Thoracic aorta (tissue), 2 donors: ENCODE data around the gene WBP2. TPM values are rescaled to one million over a fixed set of nuclear protein-coding genes. Genes with fewer than 3 reads are reported as not detected.

Source experiments
- ATAC-seq: fragments of 150-250 bp; one replicate; pipeline ENCODE4 v1.8.0; 2017; ENCODE audit warnings: low read depth; ENCODE audit not compliant: insufficient number of reproducible peaks, low FRiP score
- DNase-seq: peaks from one replicate; pipeline ENCODE4 v3.0.0-alpha.2; 2020; ENCODE audit warnings: low spot score
- H3K27ac ChIP-seq, 2 donors: fragments of 200-600 bp; sonication (generic); 1 replicate in 1 of 2; 2 replicates in 1 of 2; pipeline ENCODE4 v1.5.1; 2016; ENCODE audit warnings: mild to moderate bottlenecking in 2 of 2, moderate library complexity in 2 of 2
- H3K27me3 ChIP-seq: fragments of 200-600 bp; sonication (generic); replicated peaks from 2 replicates; pipeline ENCODE4 v1.6.0; 2016; ENCODE audit warnings: mild to moderate bottlenecking; ENCODE audit not compliant: insufficient read depth
- H3K36me3 ChIP-seq: fragments of 200-600 bp; sonication (generic); one replicate; pipeline ENCODE4 v1.5.1; 2016
- H3K4me1 ChIP-seq, 2 donors: fragments of 200-600 bp; sonication (generic); 1 replicate in 1 of 2; 2 replicates in 1 of 2; pipeline versions ENCODE4 v1.5.1 to v1.6.0; 2016; ENCODE audit warnings: low read depth in 2 of 2, mild to moderate bottlenecking in 1 of 2; ENCODE audit not compliant: control insufficient read depth in 1 of 2
- H3K4me3 ChIP-seq: fragments of 200-600 bp; sonication (generic); 2 replicates; pipeline ENCODE4 v1.5.1; 2016; ENCODE audit warnings: mild to moderate bottlenecking
- H3K9me3 ChIP-seq: fragments of 200-600 bp; sonication (generic); 2 replicates; pipeline ENCODE4 v1.5.1; 2016
- total RNA-seq, 2 donors: library from RNA; depleted of rRNA; stranded (reverse); fragments of >200 nt; gene quantifications; one replicate each; pipeline versions ENCODE4 v1.1.0 to v1.2.3, GENCODE V29; 2016
- TF ChIP-seq, protein P1 (sequence below): fragments of 200-600 bp; sonication (generic); IDR thresholded peaks from one replicate; pipeline ENCODE4 v1.5.1; 2019; ENCODE audit warnings: antibody characterized with exemption

Gene WBP2
- total RNA-seq, 2 donors from 2014 or later, result 55.8 to 83.1 TPM

DNA sequence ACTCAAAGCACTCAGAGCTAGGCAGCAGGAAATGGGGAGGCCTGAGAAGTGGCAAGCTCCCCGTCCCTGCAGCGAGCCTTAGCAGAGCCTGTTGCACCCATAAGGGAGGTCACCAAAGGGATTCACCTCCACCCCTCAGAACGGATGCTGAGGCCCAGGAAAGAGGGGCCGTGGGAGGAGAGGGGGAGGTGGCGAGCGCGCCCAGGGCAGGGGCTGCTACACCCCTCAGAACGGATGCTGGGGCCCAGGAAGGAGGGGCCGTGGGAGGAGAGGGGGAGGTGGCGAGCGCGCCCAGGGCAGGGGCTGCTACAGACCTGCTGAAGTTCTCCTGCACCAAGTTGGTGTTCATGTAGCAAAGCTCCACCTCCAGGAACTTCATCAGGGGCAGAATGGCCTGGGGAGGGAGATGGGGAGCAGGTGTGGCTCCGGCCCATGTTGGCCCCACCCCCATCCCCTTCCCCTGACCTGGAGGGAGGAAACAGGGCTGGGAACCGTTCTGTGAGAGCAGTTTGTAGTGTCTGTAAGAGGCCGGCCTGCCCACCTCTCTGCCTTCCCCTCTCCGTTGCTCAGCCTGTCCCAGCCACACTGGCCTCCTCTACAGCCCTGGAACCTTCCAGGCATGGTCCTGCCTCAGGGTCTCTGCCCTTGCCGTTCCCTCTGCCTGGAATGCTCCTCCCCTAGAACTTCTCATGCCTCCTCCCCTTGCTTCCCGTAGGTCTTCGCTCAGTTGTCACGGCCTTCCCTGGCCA lies 22.3 kb downstream of the WBP2 start:
- peak overlapping the region in 1 of 2 donors; percentile 30 for H3K27ac ChIP-seq
- H3K9me3 ChIP-seq, result no peaks in the 10 kb centered on the region
- TF ChIP-seq, protein P1, sequence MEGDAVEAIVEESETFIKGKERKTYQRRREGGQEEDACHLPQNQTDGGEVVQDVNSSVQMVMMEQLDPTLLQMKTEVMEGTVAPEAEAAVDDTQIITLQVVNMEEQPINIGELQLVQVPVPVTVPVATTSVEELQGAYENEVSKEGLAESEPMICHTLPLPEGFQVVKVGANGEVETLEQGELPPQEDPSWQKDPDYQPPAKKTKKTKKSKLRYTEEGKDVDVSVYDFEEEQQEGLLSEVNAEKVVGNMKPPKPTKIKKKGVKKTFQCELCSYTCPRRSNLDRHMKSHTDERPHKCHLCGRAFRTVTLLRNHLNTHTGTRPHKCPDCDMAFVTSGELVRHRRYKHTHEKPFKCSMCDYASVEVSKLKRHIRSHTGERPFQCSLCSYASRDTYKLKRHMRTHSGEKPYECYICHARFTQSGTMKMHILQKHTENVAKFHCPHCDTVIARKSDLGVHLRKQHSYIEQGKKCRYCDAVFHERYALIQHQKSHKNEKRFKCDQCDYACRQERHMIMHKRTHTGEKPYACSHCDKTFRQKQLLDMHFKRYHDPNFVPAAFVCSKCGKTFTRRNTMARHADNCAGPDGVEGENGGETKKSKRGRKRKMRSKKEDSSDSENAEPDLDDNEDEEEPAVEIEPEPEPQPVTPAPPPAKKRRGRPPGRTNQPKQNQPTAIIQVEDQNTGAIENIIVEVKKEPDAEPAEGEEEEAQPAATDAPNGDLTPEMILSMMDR, result no peak
- H3K27me3 ChIP-seq, result no peaks in the 10 kb centered on the region
- DNase-seq, result no peak
- H3K4me1 ChIP-seq, result peaks cover 3 to 11% of the 10 kb centered on the region in 2 donors
- peaks cover 5% of the 10 kb centered on the region for H3K36me3 ChIP-seq
- H3K4me3 ChIP-seq, result no peak overlapping the region
- ATAC-seq, result no peak

DNA sequence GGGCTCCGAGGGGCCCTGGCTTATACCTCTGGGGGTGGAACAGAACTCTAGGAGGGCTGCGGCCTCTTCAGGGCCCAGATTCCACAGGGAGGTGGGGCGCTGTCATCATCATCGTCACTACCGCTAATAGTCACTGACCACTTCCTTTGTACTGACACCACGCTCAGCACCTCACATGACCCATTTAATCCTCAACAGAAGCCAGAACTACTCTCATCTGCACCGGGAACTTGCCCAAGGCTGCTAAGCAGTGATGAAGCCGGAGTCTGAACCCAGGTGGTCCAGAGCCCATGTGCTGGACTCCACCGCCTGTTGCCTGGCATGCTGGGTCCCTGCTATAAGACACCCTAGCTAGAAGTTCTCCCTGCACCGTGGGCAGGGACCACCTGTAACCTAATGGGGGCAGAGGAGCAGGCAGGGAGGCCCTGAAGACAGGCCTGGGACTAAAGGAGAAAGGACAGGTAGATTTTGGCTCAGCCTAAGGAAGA lies 22.9 kb downstream of the WBP2 start:
- TF ChIP-seq, protein P1, result no peak
- no peak for ATAC-seq
- Histone ChIP-seq H3K9me3 (no peaks in the 10 kb centered on the region), H3K4me3 (no peak overlapping the region), H3K27ac (peak overlapping the region in 1 of 2 donors; percentile 30), H3K4me1 (peaks cover 9 to 18% of the 10 kb centered on the region in 2 donors), H3K27me3 (no peaks in the 10 kb centered on the region), H3K36me3 (peaks cover 5% of the 10 kb centered on the region)
- no peak for DNase-seq

DNA sequence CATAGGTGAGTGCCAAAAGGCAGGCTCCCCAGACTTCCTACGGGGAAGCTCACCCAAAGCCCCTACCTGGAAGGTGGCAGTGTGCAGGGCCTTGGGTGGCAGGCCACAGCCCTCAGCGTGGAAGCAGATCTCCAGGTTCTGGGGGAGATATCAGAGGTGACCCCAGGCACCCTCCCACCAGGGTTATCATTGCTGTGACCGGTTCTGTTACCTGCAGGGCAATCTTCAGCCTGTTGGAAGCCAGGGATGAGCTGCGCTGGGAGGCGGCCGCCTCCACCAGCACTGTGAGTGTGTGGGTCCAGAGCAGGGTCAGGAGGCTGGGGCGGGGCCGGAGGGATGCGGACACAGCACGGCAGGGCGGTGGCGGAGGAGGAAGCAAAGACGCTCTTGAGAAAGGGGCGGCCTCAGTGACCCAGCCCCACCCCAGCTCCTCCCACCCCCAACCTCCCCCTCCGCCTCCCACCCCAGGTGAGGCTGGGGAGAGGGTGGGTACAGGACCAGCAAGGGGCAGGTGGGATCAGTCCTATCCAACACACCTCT lies 24.0 kb downstream of the WBP2 start:
- Histone ChIP-seq H3K9me3 (no peaks in the 10 kb centered on the region), H3K4me1 (peaks cover 10 to 24% of the 10 kb centered on the region in 2 donors), H3K27me3 (no peaks in the 10 kb centered on the region), H3K36me3 (peaks cover 5% of the 10 kb centered on the region), H3K4me3 (no peak overlapping the region), H3K27ac (no peak overlapping the region)
- TF ChIP-seq, protein P1, result no peak
- ATAC-seq (no peak), DNase-seq (no peak)

DNA sequence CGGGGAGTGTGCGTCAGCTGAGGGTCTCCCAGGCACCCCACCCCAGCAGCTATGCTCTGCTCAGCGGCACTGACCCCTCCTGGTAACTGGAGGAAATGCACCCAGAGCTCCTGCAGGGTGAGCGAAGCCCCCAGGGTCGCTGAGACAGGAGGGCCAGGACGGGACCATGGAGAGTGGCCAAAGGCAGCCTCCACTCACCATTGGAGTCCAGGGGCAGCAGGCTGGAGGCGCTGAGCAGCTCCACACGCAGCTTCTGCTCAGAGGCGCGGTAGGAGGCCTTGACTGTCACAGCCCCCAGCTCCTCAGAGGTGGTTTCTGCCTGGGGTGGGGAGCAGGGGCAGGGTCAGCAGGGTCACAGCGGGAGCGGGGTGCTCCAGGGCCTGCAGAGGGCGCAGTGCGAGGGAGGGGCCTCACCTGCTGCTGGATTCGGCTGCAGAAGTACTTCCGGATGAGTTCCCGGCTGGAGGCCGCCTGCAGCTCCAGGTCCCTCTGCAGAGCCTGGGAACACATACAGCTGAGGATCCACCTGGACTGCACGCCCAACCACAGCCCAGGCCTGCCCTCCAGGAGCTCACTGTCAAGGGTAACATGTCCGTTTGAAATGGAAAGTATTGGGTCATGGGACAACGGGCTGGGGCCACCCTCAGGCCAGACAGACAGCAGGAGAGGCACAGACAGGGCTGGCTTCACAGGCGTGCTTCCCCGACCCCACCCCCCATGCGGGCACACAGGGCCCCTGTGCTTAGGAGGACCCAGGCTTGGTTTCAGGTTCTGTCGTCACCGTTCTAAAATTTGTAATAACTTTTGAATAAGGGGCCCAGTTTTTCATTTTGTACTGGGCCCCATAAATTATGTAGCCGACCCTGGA lies 24.7 kb downstream of the WBP2 start:
- Histone ChIP-seq H3K27ac (no peak overlapping the region), H3K4me3 (no peak overlapping the region), H3K27me3 (no peaks in the 10 kb centered on the region), H3K9me3 (no peaks in the 10 kb centered on the region), H3K36me3 (peaks cover 5% of the 10 kb centered on the region), H3K4me1 (peaks cover 10 to 23% of the 10 kb centered on the region in 2 donors)
- DNase-seq (no peak), ATAC-seq (no peak)
- TF ChIP-seq, protein P1, result peak; percentile 36

DNA sequence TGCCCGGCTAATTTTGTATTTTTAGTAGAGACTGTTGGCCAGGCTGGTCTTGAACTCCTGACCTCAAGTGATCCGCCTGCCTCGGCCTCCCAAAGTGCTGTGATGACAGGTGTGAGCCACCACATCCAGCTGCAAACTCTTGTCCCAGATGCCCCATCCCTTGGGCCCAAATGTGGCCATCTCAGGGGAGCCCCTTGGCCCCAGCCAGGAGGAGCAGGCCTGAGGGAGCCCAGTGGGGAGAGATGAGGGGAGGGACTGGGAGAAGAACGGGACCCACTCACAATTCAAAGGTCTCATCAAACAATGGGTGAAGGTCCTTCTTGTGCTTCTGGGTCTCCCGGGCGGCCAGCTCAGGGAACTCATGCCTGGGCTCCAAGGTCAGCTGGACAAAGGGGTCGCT lies 25.4 kb downstream of the WBP2 start:
- ATAC-seq, result no peak
- Histone ChIP-seq H3K27me3 (no peaks in the 10 kb centered on the region), H3K27ac (no peak overlapping the region), H3K4me1 (peaks cover 10 to 18% of the 10 kb centered on the region in 2 donors), H3K9me3 (no peaks in the 10 kb centered on the region), H3K4me3 (no peak overlapping the region), H3K36me3 (peaks cover 6% of the 10 kb centered on the region)
- DNase-seq, result no peak
- TF ChIP-seq, protein P1, result no peak
